ENCODE data around the gene SHISA2.

SHISA2 gene

GRCh38 chr13:26021956-26022355, 29.9 kb downstream of the SHISA2 start:
- TF ChIP-seq CTCF (IDR thresholded peaks at IDR 0.05; ENCODE audit: borderline replicate concordance, insufficient read depth, low read depth, low read length), result no peak
- H3K4me3 ChIP-seq (ENCODE audit: low read depth, low read length), result no peak overlapping the region

- TF ChIP-seq CTCF (IDR thresholded peaks at IDR 0.05; ENCODE audit: borderline replicate concordance, insufficient read depth, low read depth, low read length), result no peak
- no peak overlapping the region for H3K4me3 ChIP-seq (ENCODE audit: low read depth, low read length)
Measured at GRCh38 chr13:26021516-26021915, 30.3 kb downstream of the SHISA2 start.

- H3K4me3 ChIP-seq (ENCODE audit: low read depth, low read length), result no peak overlapping the region
- TF ChIP-seq CTCF (IDR thresholded peaks at IDR 0.05; ENCODE audit: borderline replicate concordance, insufficient read depth, low read depth, low read length), result no peak
Measured at GRCh38 chr13:26020891-26021290, 30.9 kb downstream of the SHISA2 start.

- H3K4me3 ChIP-seq (ENCODE audit: low read depth, low read length), result no peak overlapping the region
Measured at GRCh38 chr13:26019881-26020870, 31.6 kb downstream of the SHISA2 start.

GRCh38 chr13:26019251-26019650, 32.6 kb downstream of the SHISA2 start:
- H3K4me3 ChIP-seq (ENCODE audit: low read depth, low read length), result no peak overlapping the region
- TF ChIP-seq CTCF (IDR thresholded peaks at IDR 0.05; ENCODE audit: borderline replicate concordance, insufficient read depth, low read depth, low read length), result no peak

More at GRCh38 chr13:26019881-26020870, 31.6 kb downstream of the SHISA2 start:
- no peak for TF ChIP-seq CTCF (IDR thresholded peaks at IDR 0.05; ENCODE audit: borderline replicate concordance, insufficient read depth, low read depth, low read length)

- no peak for TF ChIP-seq CTCF (IDR thresholded peaks at IDR 0.05; ENCODE audit: borderline replicate concordance, insufficient read depth, low read depth, low read length)
- no peak overlapping the region for H3K4me3 ChIP-seq (ENCODE audit: low read depth, low read length)
Measured at GRCh38 chr13:26017932-26018665, 33.7 kb downstream of the SHISA2 start.

All from GM12875 (cell line).